BLaER1 treated with 17β-estradiol and CSF1 and Interleukin-3, amounts not matched to agents 10 nM and 100 nM (cell line): ENCODE measurements around the gene LITAF.
A peak's percentile ranks its signal among the peaks of the same experiment; 100 is the strongest.

ENCODE experiments used
- H3K27ac ChIP-seq, 11 experiments: shearing (Covaris generic); formaldehyde crosslinking; 2 replicates each; pipeline ENCODE4 v1.8.1; 2022
- H3K27me3 ChIP-seq, 11 experiments: shearing (Covaris generic); formaldehyde crosslinking; 2 replicates each; pipeline ENCODE4 v1.8.1; 2022
- H3K36me3 ChIP-seq, 11 experiments: shearing (Covaris generic); formaldehyde crosslinking; 2 replicates each; pipeline ENCODE4 v1.8.1; 2022
- H3K4me1 ChIP-seq, 10 experiments: shearing (Covaris generic); formaldehyde crosslinking; 2 replicates each; pipeline ENCODE4 v1.8.1; 2022
- H3K4me2 ChIP-seq, 11 experiments: shearing (Covaris generic); formaldehyde crosslinking; 2 replicates each; pipeline ENCODE4 v1.8.1; 2022
- H3K4me3 ChIP-seq, 10 experiments: shearing (Covaris generic); formaldehyde crosslinking; 2 replicates each; pipeline ENCODE4 v1.8.1; 2022
- H3K9ac ChIP-seq, 11 experiments: shearing (Covaris generic); formaldehyde crosslinking; 2 replicates each; pipeline ENCODE4 v1.8.1; 2022
- H3K9me3 ChIP-seq, 11 experiments: shearing (Covaris generic); formaldehyde crosslinking; replicated peaks in 1 of 11; 2 replicates each; pipeline ENCODE4 v1.8.1; 2022
- H4K20me1 ChIP-seq, 11 experiments: shearing (Covaris generic); formaldehyde crosslinking; 2 replicates each; pipeline ENCODE4 v1.8.1; 2022
- Cebpa-rat ChIP-seq, 11 experiments: shearing (Covaris generic); IDR thresholded peaks; 2 replicates each; pipeline ENCODE4 v1.8.1; 2022

Gene LITAF

GRCh38 chr16:11547118-11547916, 39.4 kb downstream of the LITAF start:
- Histone ChIP-seq H3K4me2 (no peak overlapping the region), H3K9me3 (peaks cover 0 to 24% (median 6%) of the 10 kb centered on the region in 11 experiments; a peak in 9 of 22 replicates), H4K20me1 (peaks cover 0 to 99% (median 21%) of the 10 kb centered on the region in 11 experiments; a peak in 14 of 22 replicates), H3K4me1 (peaks cover 6 to 29% (median 21%) of the 10 kb centered on the region in 10 experiments; a peak in 19 of 20 replicates), H3K36me3 (peaks cover 45 to 68% (median 58%) of the 10 kb centered on the region in 11 experiments), H3K27ac (no peak overlapping the region), H3K9ac (no peak overlapping the region), H3K4me3 (no peak overlapping the region), H3K27me3 (no peaks in the 10 kb centered on the region)
- no peak for TF ChIP-seq Cebpa-rat (IDR thresholded peaks at IDR 0.05)

- H3K27me3 ChIP-seq: no peaks in the 10 kb centered on the region
- H3K9ac ChIP-seq: no peak overlapping the region
- peaks cover 0 to 23% (median 14%) of the 10 kb centered on the region in 10 experiments; a peak in 16 of 20 replicates for H3K4me1 ChIP-seq
- H3K36me3 ChIP-seq: peaks cover 40 to 61% (median 52%) of the 10 kb centered on the region in 11 experiments
- H3K4me2 ChIP-seq: no peak overlapping the region
- peaks cover 0 to 24% (median 6%) of the 10 kb centered on the region in 11 experiments; a peak in 9 of 22 replicates for H3K9me3 ChIP-seq
- TF ChIP-seq Cebpa-rat (IDR thresholded peaks at IDR 0.05): no peak
- H3K27ac ChIP-seq: no peak overlapping the region
- no peak overlapping the region for H3K4me3 ChIP-seq
- peaks cover 0 to 96% (median 14%) of the 10 kb centered on the region in 11 experiments; a peak in 12 of 22 replicates for H4K20me1 ChIP-seq
Observed at GRCh38 chr16:11546608-11547061, 40.1 kb downstream of the LITAF start.

- no peak for TF ChIP-seq Cebpa-rat (IDR thresholded peaks at IDR 0.05)
- Histone ChIP-seq H3K9me3 (peaks cover 0 to 5% (median 0%) of the 10 kb centered on the region in 11 experiments; a peak in 2 of 22 replicates), H3K4me2 (peak overlapping the region in 5 of 11 experiments; percentile 6 to 58 (median 45); a peak in 5 of 22 replicates), H3K36me3 (peaks cover 11 to 33% (median 23%) of the 10 kb centered on the region in 11 experiments), H3K4me3 (no peak overlapping the region), H4K20me1 (peaks cover 0 to 70% (median 0%) of the 10 kb centered on the region in 11 experiments; a peak in 8 of 22 replicates), H3K27ac (no peak overlapping the region), H3K9ac (no peak overlapping the region), H3K4me1 (peaks cover 0 to 22% (median 14%) of the 10 kb centered on the region in 10 experiments; a peak in 14 of 20 replicates), H3K27me3 (no peaks in the 10 kb centered on the region)
Observed at GRCh38 chr16:11543661-11544393, 42.9 kb downstream of the LITAF start.

GRCh38 chr16:11542069-11542744, 44.5 kb downstream of the LITAF start:
- Histone ChIP-seq H4K20me1 (peaks cover 0 to 54% (median 0%) of the 10 kb centered on the region in 11 experiments; a peak in 8 of 22 replicates), H3K36me3 (peaks cover 0 to 17% (median 7%) of the 10 kb centered on the region in 11 experiments; a peak in 15 of 22 replicates), H3K4me3 (no peak overlapping the region), H3K27me3 (no peaks in the 10 kb centered on the region), H3K9me3 (no peaks in the 10 kb centered on the region), H3K27ac (no peak overlapping the region), H3K4me2 (peak overlapping the region in 5 of 11 experiments; percentile 2 to 58 (median 45); a peak in 6 of 22 replicates), H3K4me1 (peaks cover 0 to 22% (median 14%) of the 10 kb centered on the region in 10 experiments; a peak in 14 of 20 replicates), H3K9ac (no peak overlapping the region)
- TF ChIP-seq Cebpa-rat (IDR thresholded peaks at IDR 0.05): no peak

- no peak overlapping the region for H3K27ac ChIP-seq
- no peaks in the 10 kb centered on the region for H3K27me3 ChIP-seq
- no peaks in the 10 kb centered on the region for H3K9me3 ChIP-seq
- TF ChIP-seq Cebpa-rat (IDR thresholded peaks at IDR 0.05): no peak
- H4K20me1 ChIP-seq: peaks cover 0 to 29% (median 0%) of the 10 kb centered on the region in 11 experiments; a peak in 6 of 22 replicates
- H3K4me3 ChIP-seq: no peak overlapping the region
- peak overlapping the region in 1 of 11 experiments; percentile 23; a peak in 2 of 22 replicates for H3K4me2 ChIP-seq
- H3K4me1 ChIP-seq: peaks cover 0 to 29% (median 14%) of the 10 kb centered on the region in 10 experiments; a peak in 14 of 20 replicates
- H3K36me3 ChIP-seq: no peaks in the 10 kb centered on the region
- H3K9ac ChIP-seq: no peak overlapping the region
Observed at GRCh38 chr16:11539641-11540050, 47.1 kb downstream of the LITAF start.

GRCh38 chr16:11538880-11539279, 47.8 kb downstream of the LITAF start:
- no peak overlapping the region for H3K4me2 ChIP-seq
- no peak overlapping the region for H3K27ac ChIP-seq

GRCh38 chr16:11536104-11536866, 50.4 kb downstream of the LITAF start:
- TF ChIP-seq Cebpa-rat (IDR thresholded peaks at IDR 0.05): no peak
- Histone ChIP-seq H3K27me3 (no peaks in the 10 kb centered on the region), H3K4me2 (peak overlapping the region in 4 of 11 experiments; percentile 7 to 43 (median 32); a peak in 1 of 22 replicates), H3K4me3 (no peak overlapping the region), H3K9ac (no peak overlapping the region; a peak in 1 of 22 replicates), H3K36me3 (no peaks in the 10 kb centered on the region), H3K27ac (no peak overlapping the region), H4K20me1 (peaks cover 0 to 3% (median 0%) of the 10 kb centered on the region in 11 experiments; a peak in 1 of 22 replicates), H3K9me3 (no peaks in the 10 kb centered on the region), H3K4me1 (peaks cover 0 to 18% (median 5%) of the 10 kb centered on the region in 10 experiments; a peak in 8 of 20 replicates)

More at GRCh38 chr16:11538880-11539279, 47.8 kb downstream of the LITAF start:
- H3K9me3 ChIP-seq: no peaks in the 10 kb centered on the region
- TF ChIP-seq Cebpa-rat (IDR thresholded peaks at IDR 0.05): no peak
- H3K4me1 ChIP-seq: peaks cover 0 to 28% (median 14%) of the 10 kb centered on the region in 10 experiments; a peak in 14 of 20 replicates
- no peak overlapping the region for H3K4me3 ChIP-seq
- H3K36me3 ChIP-seq: no peaks in the 10 kb centered on the region
- H4K20me1 ChIP-seq: peaks cover 0 to 21% (median 0%) of the 10 kb centered on the region in 11 experiments; a peak in 6 of 22 replicates
- H3K27me3 ChIP-seq: no peaks in the 10 kb centered on the region
- H3K9ac ChIP-seq: no peak overlapping the region
